ENCODE data around the gene AP1G2.
"Not testable (repeated sequence)": the region's sequence is repeated elsewhere in the genome, so short reads cannot be mapped to it uniquely, and the experiment has no call there.

The AP1G2 gene

DNA sequence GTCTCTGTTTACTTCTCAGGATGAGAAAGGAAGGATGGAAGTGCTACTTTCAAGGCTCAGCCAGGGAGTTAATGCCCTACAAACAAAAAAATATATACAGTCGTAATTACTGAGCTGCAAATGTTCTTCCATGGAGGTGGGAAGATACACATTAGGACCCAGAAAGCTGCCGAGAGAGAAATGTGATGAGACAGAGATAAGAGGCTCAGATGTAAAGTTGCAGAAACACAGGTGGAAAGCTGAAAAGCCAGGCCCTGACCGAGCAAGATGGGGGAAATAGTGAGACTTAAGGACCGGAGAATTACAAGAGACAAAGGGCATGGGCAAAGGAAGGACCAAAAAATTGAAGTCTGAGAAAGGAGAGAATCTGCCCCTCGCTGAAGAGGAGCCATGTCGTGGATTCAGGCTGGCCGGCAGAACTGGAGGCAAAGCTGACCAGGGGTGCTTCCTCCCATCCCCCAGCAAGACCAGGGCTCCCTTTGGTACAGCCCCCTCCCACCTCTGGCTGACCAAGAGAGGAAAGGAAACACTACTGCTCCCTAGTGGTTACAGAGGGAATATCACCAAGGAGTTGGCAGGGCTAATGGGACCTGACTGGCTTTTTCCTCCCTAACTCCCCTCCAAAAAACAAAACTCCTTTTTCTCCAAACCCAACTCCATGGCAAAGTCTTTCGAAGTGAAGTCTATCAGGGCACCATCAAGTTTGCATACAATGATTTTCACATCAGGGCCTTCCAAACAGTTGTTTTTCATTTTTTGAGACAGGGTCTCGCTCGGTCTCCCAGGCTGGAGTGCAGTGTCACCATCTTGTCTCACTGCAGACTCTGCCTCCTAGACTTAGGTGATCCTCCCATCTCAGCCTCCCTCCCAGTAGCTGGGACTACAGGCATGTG lies 28.1 kb downstream of the AP1G2 start:
- no peak for DNase-seq (ENCODE audit: low read depth in 2 of 2)

DNA sequence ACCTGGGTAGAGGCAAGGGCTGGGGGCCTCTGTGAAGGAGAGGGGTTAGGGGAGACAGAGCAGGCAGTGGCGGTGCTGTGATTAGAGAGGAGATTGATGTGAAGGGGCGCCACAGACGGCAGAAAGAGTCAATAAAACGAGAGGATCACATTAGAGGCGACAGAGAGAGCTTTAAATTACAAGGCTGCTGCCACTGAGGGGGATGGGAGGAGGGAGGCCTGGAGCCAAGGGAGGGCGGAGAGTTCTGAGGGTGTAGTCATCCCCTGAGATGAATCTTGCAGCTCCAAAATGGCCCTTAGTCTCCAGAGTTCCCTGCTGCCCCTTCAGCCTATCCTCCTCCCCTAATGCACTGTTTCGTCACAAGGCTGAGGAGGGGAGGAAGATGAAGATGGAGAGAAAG lies 28.8 kb downstream of the AP1G2 start:
- no peak for DNase-seq (ENCODE audit: low read depth in 2 of 2)

- no peak for DNase-seq (ENCODE audit: low read depth in 2 of 2)
Observed at GRCh38 chr14:23538050-23538718, 29.4 kb downstream of the AP1G2 start.

- no peak for DNase-seq (ENCODE audit: low read depth in 2 of 2)
Observed at GRCh38 chr14:23537351-23538049, 30.1 kb downstream of the AP1G2 start.

DNA sequence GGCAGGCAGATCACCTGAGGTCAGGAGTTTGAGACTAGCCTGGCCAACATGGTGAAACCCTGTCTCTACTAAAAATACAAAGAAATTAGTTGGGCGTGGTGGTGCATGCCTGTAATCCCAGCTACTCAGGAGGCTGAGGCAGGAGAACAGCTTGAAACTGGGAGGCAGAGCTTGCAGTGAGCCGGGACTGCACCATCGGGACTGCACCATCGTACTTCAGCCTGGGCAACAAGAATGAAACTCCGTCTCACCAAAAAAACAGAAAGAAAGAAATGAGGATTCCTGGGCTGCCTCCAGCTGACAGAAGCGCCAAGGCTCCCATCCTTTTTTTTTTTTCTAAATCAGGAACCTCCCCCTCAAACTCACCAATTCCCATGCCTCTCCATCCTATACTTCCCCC lies 30.7 kb downstream of the AP1G2 start:
- DNase-seq (ENCODE audit: low read depth in 2 of 2) = not testable (repeated sequence)

DNA sequence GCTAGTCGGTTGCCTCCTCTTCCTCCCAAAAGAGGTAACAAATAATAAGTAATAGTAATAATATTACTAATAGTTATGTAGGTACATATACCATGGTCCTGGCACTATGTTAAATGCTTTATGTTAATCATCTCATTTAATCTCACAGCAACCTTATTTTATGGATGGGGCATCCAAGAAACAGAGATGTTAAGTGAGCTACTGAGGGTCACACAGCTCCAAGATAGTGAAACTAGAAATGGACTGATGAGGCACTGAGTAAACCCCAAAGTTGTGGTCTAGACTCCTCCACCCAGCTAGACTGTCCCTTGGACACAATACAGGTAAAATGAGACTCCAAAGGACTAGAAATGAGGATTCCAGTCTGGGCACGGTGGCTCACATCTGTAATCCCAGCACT lies 31.1 kb downstream of the AP1G2 start:
- no peak for DNase-seq (ENCODE audit: low read depth in 2 of 2)

- no peak for DNase-seq (ENCODE audit: low read depth in 2 of 2)
Observed at GRCh38 chr14:23535943-23536342, 31.6 kb downstream of the AP1G2 start.

GRCh38 chr14:23533652-23534435 lies 33.7 kb downstream of the AP1G2 start:
- no peak for DNase-seq (ENCODE audit: low read depth in 2 of 2)

GRCh38 chr14:23532658-23533057 lies 34.9 kb downstream of the AP1G2 start:
- DNase-seq (ENCODE audit: low read depth in 2 of 2) = no peak

DNA sequence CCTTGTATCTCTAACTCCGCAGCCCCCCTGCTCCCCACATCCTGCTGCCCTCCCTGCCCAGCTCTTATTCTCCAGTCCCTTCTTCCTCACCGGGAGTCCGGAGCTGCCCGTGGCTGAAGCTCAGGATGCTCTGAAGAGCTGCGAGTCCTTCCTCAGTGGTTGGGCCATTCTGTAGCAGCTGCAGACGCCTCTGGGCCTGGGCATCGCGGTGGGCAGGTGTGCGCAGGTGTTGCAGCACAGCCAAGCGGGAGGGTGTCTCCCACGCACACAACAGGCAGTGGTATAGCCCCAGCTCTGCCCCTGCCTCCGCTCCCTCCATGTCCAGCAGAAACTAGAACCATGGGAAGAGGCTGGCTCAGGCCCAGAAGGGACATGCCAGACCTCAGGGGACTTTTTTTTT lies 36.2 kb downstream of the AP1G2 start:
- no peak for DNase-seq (ENCODE audit: low read depth in 2 of 2)

DNA sequence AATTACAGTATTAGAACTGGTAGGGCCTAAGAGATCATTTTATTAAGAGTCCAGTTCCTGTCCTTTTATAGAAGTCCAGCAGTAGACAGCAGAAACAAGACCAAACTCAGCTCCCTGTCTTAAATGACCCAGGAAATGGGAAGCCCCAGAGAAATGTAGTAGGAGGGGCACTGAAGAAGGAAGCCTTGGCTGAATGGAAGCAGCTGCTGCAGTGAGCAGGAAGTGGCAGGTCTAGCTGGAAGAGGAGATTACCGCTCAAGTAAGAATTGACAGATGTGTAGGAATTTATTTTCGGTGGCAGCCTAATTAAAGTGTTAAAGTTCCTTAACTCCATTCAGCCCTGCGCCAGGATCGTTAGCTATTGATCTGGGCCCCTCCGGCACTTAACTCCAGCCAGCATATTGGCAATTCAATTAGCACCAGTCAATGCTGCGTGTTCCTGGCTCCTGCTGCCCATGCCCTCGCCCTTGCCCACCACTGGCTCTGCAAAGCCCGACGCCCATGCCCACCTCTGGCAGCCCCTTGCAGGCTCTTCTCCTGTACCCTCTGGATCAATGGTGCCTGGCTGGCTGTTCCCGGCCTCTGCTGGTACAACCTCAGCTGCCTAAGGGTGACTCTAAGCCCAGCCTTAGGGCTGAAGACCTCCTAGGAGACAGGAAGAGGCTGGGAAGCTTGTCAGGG lies 37.1 kb downstream of the AP1G2 start:
- DNase-seq (ENCODE audit: low read depth in 2 of 2) = no peak

DNA sequence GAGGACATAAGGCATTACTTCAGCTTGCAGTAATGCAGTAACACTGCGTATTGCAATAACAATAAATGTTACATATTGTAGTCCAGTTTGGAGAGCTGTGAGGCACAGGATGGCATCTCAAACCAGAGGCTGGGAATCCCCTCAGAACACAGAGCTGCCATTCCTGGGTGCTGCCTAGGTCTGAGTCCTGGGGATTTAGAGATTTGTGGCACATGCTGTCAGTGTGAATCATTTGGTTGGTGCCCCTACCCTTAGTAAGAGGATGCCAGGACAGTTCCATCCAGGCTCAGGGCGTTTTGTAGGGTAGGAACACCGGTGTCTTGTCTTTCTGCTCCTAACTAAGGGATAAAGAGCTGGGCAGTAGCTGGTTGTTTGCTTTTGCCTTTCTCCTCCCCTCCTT lies 38.6 kb downstream of the AP1G2 start:
- no peak for DNase-seq (ENCODE audit: low read depth in 2 of 2)

DNA sequence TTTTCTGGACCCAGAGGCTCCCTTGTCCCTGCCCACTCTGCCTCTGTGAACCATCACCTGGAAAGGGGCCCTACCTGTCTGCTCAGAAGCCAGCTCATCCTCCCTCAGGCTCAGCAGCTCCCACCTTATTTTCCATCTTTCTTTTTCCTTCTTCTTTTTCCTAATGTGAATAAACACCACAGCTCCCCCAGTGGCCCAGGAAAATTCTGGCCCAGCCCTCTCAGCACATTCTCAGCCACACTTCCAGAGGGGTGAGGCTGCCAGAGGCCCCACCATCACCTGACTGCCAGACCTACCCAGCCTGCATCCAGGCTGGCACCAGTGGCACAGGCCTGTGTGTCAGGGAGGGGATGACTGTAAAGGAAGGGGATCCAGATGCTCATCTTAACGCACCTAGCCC lies 39.0 kb downstream of the AP1G2 start:
- no peak for DNase-seq (ENCODE audit: low read depth in 2 of 2)

DNA sequence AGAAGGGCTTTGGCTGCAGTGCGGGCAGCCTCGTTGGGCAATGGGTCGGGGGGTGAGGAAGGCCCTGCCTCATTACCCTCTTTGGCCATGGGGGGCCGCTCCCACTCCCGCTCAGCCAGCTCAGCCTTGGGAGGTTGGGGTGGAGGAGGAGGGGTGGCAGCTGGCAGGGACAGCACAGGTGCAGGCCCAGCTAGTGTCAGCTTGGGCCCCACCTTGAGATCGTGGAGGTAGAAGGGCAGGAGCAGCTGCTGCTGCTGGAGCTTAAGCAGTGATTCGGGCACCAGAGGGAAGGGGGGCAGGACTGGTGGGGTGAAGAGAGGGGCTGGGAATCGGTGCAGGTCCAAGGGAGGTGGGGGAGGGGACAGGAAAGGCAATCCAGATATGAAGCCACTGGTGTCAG lies 42.0 kb downstream of the AP1G2 start:
- no peak for DNase-seq (ENCODE audit: low read depth in 2 of 2)

- no peak for DNase-seq (ENCODE audit: low read depth in 2 of 2)
Observed at GRCh38 chr14:23524954-23525353, 42.6 kb downstream of the AP1G2 start.

DNA sequence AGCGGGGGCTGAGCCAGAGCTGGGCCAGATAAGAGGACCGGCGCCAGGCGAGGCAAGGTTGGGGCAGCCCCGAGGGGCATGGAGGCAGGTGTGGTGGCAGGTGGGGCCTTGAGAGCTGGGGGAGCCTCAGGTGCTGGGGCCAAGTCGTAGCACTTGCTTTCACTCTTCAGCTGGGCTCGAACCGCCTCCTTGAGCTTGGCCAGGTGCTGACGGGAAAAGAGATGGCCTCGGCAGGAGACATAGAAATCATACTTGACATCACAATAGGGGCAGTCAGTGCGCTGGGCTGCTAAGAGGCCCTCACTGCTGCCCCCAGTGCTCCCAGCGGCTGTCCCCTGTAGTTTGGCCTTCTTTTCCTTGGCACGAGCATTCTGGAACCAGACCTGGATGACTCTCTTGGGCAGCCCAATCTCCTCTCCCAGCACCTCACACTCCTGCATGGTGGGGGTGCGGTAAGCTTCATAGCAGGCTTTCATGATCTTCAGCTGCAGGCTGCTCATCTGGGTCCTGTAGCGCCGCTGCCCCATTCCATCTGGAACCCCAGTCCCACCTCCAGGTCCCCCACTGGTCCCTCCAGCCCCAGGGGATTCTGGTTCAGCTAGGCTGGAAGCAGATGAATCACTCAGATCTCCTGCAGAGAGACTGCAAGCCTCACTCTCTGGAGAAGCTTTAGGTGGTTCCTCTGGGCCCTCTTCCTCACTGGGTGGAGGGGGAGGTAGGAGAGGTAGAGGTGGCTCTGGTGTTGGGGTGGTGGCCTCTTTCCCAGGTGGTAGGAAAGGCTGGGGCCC lies 44.2 kb downstream of the AP1G2 start:
- DNase-seq (ENCODE audit: low read depth in 2 of 2) = no peak

- no peak for DNase-seq (ENCODE audit: low read depth in 2 of 2)
Observed at GRCh38 chr14:23522643-23523198, 44.9 kb downstream of the AP1G2 start.

GRCh38 chr14:23521785-23522640 lies 45.6 kb downstream of the AP1G2 start:
- DNase-seq (ENCODE audit: low read depth in 2 of 2) = no peak

- DNase-seq (ENCODE audit: low read depth in 2 of 2) = no peak
Observed at GRCh38 chr14:23520899-23521533, 46.6 kb downstream of the AP1G2 start.
